H9 (cell line): ENCODE results near the gene MT2A. TPM values are rescaled to one million over a fixed set of nuclear protein-coding genes. Genes with fewer than 3 reads are reported as not detected.

Experiments used
- DNase-seq: peaks from one replicate; pipeline ENCODE4 v3.0.0-alpha.2; 2017
- H2AFZ ChIP-seq: one replicate; pipeline ENCODE4 v1.6.1; 2013; ENCODE audit warnings: mild to moderate bottlenecking, low read length, control low read depth, moderate library complexity
- H2AK5ac ChIP-seq: 2 replicates; pipeline ENCODE4 v1.6.1; 2013; ENCODE audit warnings: low read length, control low read depth, mixed read lengths; ENCODE audit not compliant: insufficient read length
- H2BK120ac ChIP-seq: one replicate; pipeline ENCODE4 v1.6.1; 2013; ENCODE audit warnings: low read depth, mild to moderate bottlenecking, low read length, control low read depth, inconsistent platforms; ENCODE audit not compliant: poor library complexity, severe bottlenecking
- H2BK12ac ChIP-seq: 2 replicates; pipeline ENCODE4 v1.6.1; 2013; ENCODE audit warnings: low read length, control low read depth, mixed read lengths, low read depth; ENCODE audit not compliant: insufficient read length
- H2BK15ac ChIP-seq: 2 replicates; pipeline ENCODE4 v1.6.1; 2013; ENCODE audit warnings: low read depth, low read length, control low read depth
- H2BK20ac ChIP-seq: one replicate; pipeline ENCODE4 v1.6.1; 2013; ENCODE audit warnings: low read depth, mild to moderate bottlenecking, low read length, control low read depth, inconsistent platforms; ENCODE audit not compliant: poor library complexity, severe bottlenecking
- H2BK5ac ChIP-seq: 2 replicates; pipeline ENCODE4 v1.6.1; 2013; ENCODE audit warnings: low read length, control low read depth, mixed read lengths; ENCODE audit not compliant: insufficient read length
- H3K14ac ChIP-seq: 2 replicates; pipeline ENCODE4 v1.6.1; 2013; ENCODE audit warnings: low read length, control low read depth; ENCODE audit not compliant: insufficient read depth
- H3K18ac ChIP-seq: 2 replicates; pipeline ENCODE4 v1.6.1; 2013; ENCODE audit warnings: low read depth, mild to moderate bottlenecking, mixed read lengths, low read length, control low read depth; ENCODE audit not compliant: insufficient read length
- H3K23ac ChIP-seq: 2 replicates; pipeline ENCODE4 v1.6.1; 2013; ENCODE audit warnings: low read length, control low read depth, mixed read lengths, low read depth; ENCODE audit not compliant: insufficient read length
- H3K23me2 ChIP-seq: 2 replicates; pipeline ENCODE4 v1.6.1; 2013; ENCODE audit warnings: low read depth, mild to moderate bottlenecking, mixed read lengths, low read length, control low read depth; ENCODE audit not compliant: insufficient read length, poor library complexity, severe bottlenecking
- H3K27ac ChIP-seq: 2 replicates; pipeline ENCODE4 v1.5.1; 2013; ENCODE audit warnings: low read length, control low read depth, mixed read lengths, low read depth; ENCODE audit not compliant: insufficient read length
- H3K27me3 ChIP-seq: 2 replicates; pipeline ENCODE4 v1.6.1; 2013; ENCODE audit warnings: low read length, control low read depth, inconsistent platforms; ENCODE audit not compliant: insufficient read depth
- H3K4ac ChIP-seq: 2 replicates; pipeline ENCODE4 v1.6.1; 2013; ENCODE audit warnings: low read depth, mild to moderate bottlenecking, control low read depth, inconsistent platforms, low read length, moderate library complexity
- H3K4me1 ChIP-seq: 2 replicates; pipeline ENCODE4 v1.6.1; 2013; ENCODE audit warnings: low read length, control low read depth, inconsistent platforms; ENCODE audit not compliant: insufficient read depth
- H3K4me2 ChIP-seq: 2 replicates; pipeline ENCODE4 v1.6.1; 2013; ENCODE audit warnings: low read length, control low read depth, mixed read lengths; ENCODE audit not compliant: insufficient read length, insufficient read depth
- H3K56ac ChIP-seq: 2 replicates; pipeline ENCODE4 v1.6.1; 2013; ENCODE audit warnings: low read depth, mild to moderate bottlenecking, mixed read lengths, low read length, control low read depth; ENCODE audit not compliant: insufficient read length
- H3K79me1 ChIP-seq: 2 replicates; pipeline ENCODE4 v1.6.1; 2013; ENCODE audit warnings: low read depth, mild to moderate bottlenecking, moderate library complexity, low read length, control low read depth, inconsistent platforms; ENCODE audit not compliant: insufficient read depth, poor library complexity, severe bottlenecking
- H3K79me2 ChIP-seq: 2 replicates; pipeline ENCODE4 v1.6.1; 2013; ENCODE audit warnings: low read length, control low read depth, inconsistent platforms; ENCODE audit not compliant: insufficient read depth
- H3K9ac ChIP-seq: 2 replicates; pipeline ENCODE4 v1.6.1; 2013; ENCODE audit warnings: low read length, control low read depth, mixed read lengths; ENCODE audit not compliant: insufficient read length; ENCODE audit errors: extremely low read depth
- H3K9me3 ChIP-seq: one replicate; pipeline ENCODE4 v1.6.1; 2013; ENCODE audit warnings: low read depth, low read length, inconsistent platforms; ENCODE audit not compliant: control insufficient read depth
- H3T11ph ChIP-seq: one replicate; pipeline ENCODE4 v1.6.1; 2013; ENCODE audit warnings: mild to moderate bottlenecking, low read length, control low read depth, inconsistent platforms
- H4K20me1 ChIP-seq: one replicate; pipeline ENCODE4 v1.6.1; 2013; ENCODE audit not compliant: control insufficient read depth, insufficient read length, insufficient read depth
- H4K5ac ChIP-seq: 2 replicates; pipeline ENCODE4 v1.6.1; 2013; ENCODE audit warnings: low read depth, mild to moderate bottlenecking, mixed read lengths, low read length, control low read depth; ENCODE audit not compliant: insufficient read length
- H4K8ac ChIP-seq: replicated peaks from 2 replicates; pipeline ENCODE4 v1.6.1; 2013; ENCODE audit warnings: low read length, control low read depth, mixed read lengths, low read depth; ENCODE audit not compliant: insufficient read length
- H4K91ac ChIP-seq: 2 replicates; pipeline ENCODE4 v1.6.1; 2013; ENCODE audit warnings: low read depth, mild to moderate bottlenecking, moderate library complexity, mixed read lengths, low read length, control low read depth; ENCODE audit not compliant: insufficient read length
- H3K27ac Mint-ChIP-seq, 3 experiments: 2 replicates in 2 of 3; 3 replicates in 1 of 3; pipeline ENCODE4 v1.8.0; 2020 to 2021; ENCODE audit warnings: mixed read lengths in 3 of 3, mild to moderate bottlenecking in 1 of 3, moderate library complexity in 1 of 3
- H3K27me3 Mint-ChIP-seq: 2 replicates; pipeline ENCODE4 v1.8.0; 2021; ENCODE audit warnings: low read depth, mild to moderate bottlenecking, moderate library complexity, mixed read lengths
- H3K36me3 Mint-ChIP-seq, 3 experiments: 2 replicates in 2 of 3; 3 replicates in 1 of 3; pipeline ENCODE4 v1.8.0; 2020 to 2021; ENCODE audit warnings: low read depth in 3 of 3, mixed read lengths in 3 of 3; ENCODE audit not compliant: insufficient read depth in 1 of 3
- H3K4me1 Mint-ChIP-seq, 2 experiments: 2 replicates each; pipeline ENCODE4 v1.8.0; 2020; ENCODE audit warnings: mixed read lengths in 2 of 2
- H3K4me3 Mint-ChIP-seq, 2 experiments: 2 replicates in 1 of 2; 3 replicates in 1 of 2; pipeline ENCODE4 v1.8.0; 2020 to 2021; ENCODE audit warnings: mild to moderate bottlenecking in 2 of 2, mixed read lengths in 2 of 2, moderate library complexity in 1 of 2
- H3K9me3 Mint-ChIP-seq, 2 experiments: 2 replicates in 1 of 2; 3 replicates in 1 of 2; pipeline ENCODE4 v1.8.0; 2020; ENCODE audit warnings: mild to moderate bottlenecking in 2 of 2, mixed read lengths in 2 of 2, moderate library complexity in 1 of 2
- CTCF ChIP-seq: fragments of 200-600 bp; sonication (generic); conservative IDR thresholded peaks from 3 replicates; pipeline ENCODE4 v1.8.0; 2021; ENCODE audit warnings: antibody characterized with exemption, mild to moderate bottlenecking
- WGBS: extraction: QIAGEN DNeasy Blood & Tissue Kit; methylation state at CpG from one replicate; pipeline ENCODE4 v1.1.7; 2013; ENCODE audit warnings: missing lambda C conversion rate, low lambda C conversion rate, mixed read lengths; ENCODE audit not compliant: insufficient read length; ENCODE audit errors: extremely low coverage; 5-methylcytosine and 5-hydroxymethylcytosine counted together
- total RNA-seq: library from RNA; stranded (reverse); gene quantifications from 2 replicates; pipeline ENCODE4 v1.2.1, GENCODE V29; 2021

MT2A gene
- total RNA-seq, 1 experiment from 2014 or later, result 63.1 TPM

DNA sequence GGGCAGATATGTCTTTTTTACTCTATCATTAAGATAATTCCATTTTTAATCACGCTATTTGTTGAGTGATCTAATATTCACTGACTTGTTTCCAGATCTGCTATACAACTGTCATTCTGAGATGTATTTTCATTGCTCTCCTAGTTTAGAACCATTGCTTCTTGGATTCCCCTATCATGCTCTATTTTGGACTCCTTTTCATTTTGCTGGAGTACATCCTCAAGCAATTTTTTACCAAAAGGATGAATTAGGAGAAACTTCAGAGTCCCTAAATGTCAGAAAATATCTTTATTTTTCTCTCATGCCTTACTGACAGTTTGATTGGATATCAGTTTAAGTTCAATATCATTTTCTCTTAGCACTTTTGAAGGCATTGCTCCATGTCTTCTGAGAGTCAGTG is 33.8 kb upstream of the MT2A start:
- H3K14ac ChIP-seq, result no peak overlapping the region
- H3K79me2 ChIP-seq, result no peaks in the 10 kb centered on the region
- no peak overlapping the region for H3K56ac ChIP-seq
- no peak for DNase-seq
- no peak overlapping the region for H4K5ac ChIP-seq
- no peak overlapping the region for H2BK15ac ChIP-seq
- no peaks in the 10 kb centered on the region for H3K79me1 ChIP-seq
- H3K36me3 Mint-ChIP-seq, result no peaks in the 10 kb centered on the region
- H3K23ac ChIP-seq, result no peak overlapping the region
- WGBS, result no CpG with 5 or more reads among the region's 1 CpG
- H3T11ph ChIP-seq, result no peak overlapping the region
- no peak overlapping the region for H2AK5ac ChIP-seq
- peaks cover 4 to 5% of the 10 kb centered on the region in 2 experiments; a peak in 3 of 5 replicates for H3K9me3 Mint-ChIP-seq
- no peaks in the 10 kb centered on the region for H3K9me3 ChIP-seq
- no peaks in the 10 kb centered on the region for H4K20me1 ChIP-seq
- TF ChIP-seq CTCF, result no peak
- H2BK5ac ChIP-seq, result no peak overlapping the region
- no peak overlapping the region for H2BK120ac ChIP-seq
- no peak overlapping the region for H3K4me3 Mint-ChIP-seq
- H3K4me2 ChIP-seq, result no peak overlapping the region
- no peaks in the 10 kb centered on the region for H3K27me3 ChIP-seq
- no peak overlapping the region for H2BK12ac ChIP-seq
- no peak overlapping the region for H4K91ac ChIP-seq
- no peak overlapping the region for H3K27ac ChIP-seq
- H3K27me3 Mint-ChIP-seq, result peaks cover 2% of the 10 kb centered on the region
- H4K8ac ChIP-seq, result no peak overlapping the region
- H3K23me2 ChIP-seq, result no peaks in the 10 kb centered on the region
- H3K4ac ChIP-seq, result no peak overlapping the region
- H3K18ac ChIP-seq, result no peak overlapping the region
- H3K4me1 ChIP-seq, result no peaks in the 10 kb centered on the region
- no peak overlapping the region for H2BK20ac ChIP-seq
- H3K4me1 Mint-ChIP-seq, result no peaks in the 10 kb centered on the region
- H3K9ac ChIP-seq, result no peak overlapping the region
- H2AFZ ChIP-seq, result no peak overlapping the region
- no peak overlapping the region for H3K27ac Mint-ChIP-seq
